ENCODE measurements around the gene GDF10.

DNA sequence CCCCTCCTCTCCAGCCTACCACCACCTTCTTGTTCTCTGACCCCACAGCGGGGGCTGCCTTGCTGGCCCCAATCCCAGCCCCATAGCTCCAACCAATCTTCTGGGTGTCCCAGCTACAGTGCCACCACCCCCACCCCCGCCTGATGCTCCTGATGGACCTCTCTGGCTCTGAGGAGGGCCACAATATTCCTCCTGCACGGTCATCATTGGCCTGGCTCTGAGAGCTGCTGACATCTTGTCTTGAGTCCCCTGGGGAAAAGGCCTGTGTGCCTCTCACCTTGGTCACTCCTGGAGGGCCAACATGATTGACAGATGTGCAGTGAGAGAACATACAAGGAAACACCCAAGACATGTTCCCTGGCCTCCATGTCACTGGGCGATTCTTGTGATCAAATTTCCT lies 29.9 kb downstream of the GDF10 start:
- TF ChIP-seq, protein P1, sequence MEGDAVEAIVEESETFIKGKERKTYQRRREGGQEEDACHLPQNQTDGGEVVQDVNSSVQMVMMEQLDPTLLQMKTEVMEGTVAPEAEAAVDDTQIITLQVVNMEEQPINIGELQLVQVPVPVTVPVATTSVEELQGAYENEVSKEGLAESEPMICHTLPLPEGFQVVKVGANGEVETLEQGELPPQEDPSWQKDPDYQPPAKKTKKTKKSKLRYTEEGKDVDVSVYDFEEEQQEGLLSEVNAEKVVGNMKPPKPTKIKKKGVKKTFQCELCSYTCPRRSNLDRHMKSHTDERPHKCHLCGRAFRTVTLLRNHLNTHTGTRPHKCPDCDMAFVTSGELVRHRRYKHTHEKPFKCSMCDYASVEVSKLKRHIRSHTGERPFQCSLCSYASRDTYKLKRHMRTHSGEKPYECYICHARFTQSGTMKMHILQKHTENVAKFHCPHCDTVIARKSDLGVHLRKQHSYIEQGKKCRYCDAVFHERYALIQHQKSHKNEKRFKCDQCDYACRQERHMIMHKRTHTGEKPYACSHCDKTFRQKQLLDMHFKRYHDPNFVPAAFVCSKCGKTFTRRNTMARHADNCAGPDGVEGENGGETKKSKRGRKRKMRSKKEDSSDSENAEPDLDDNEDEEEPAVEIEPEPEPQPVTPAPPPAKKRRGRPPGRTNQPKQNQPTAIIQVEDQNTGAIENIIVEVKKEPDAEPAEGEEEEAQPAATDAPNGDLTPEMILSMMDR (optimal IDR thresholded peaks at IDR 0.05 in 1 of 3, IDR thresholded peaks at IDR 0.05 in 1 of 3, conservative IDR thresholded peaks at IDR 0.05 in 1 of 3; ENCODE audit: extremely low read depth in 1 of 3, insufficient read depth in 2 of 3, low read length in 3 of 3): no peak
- TF ChIP-seq EZH2 (IDR thresholded peaks at IDR 0.05; ENCODE audit: low read length): no peak

Measured in keratinocyte (primary cell).